Panc1 (cell line): ENCODE measurements around the gene C17orf50.

Experiments
- POLR2AphosphoS5 ChIP-seq: IDR thresholded peaks from 2 replicates; pipeline ENCODE4 v1.6.1; 2012; ENCODE audit warnings: mild to moderate bottlenecking, low read depth, low read length, moderate library complexity
- SIN3A ChIP-seq: IDR thresholded peaks from 2 replicates; pipeline ENCODE4 v1.6.1; 2012; ENCODE audit warnings: low read depth, mild to moderate bottlenecking, low read length, moderate library complexity, borderline replicate concordance; ENCODE audit not compliant: insufficient read depth
- TCF7L2 ChIP-seq: IDR thresholded peaks from 2 replicates; pipeline ENCODE4 v1.6.1; 2011; ENCODE audit warnings: mild to moderate bottlenecking, low read depth, low read length, inconsistent platforms
- TF ChIP-seq, protein P1 (sequence below): fragments of 450-650 bp; IDR thresholded peaks from 2 replicates; pipeline ENCODE4 v1.5.1; 2017; ENCODE audit warnings: mild to moderate bottlenecking
- TF ChIP-seq, protein P2 (sequence below), 2 experiments: IDR thresholded peaks; 2 replicates each; pipeline ENCODE4 v1.6.1; 2011 to 2012; ENCODE audit warnings: low read depth in 2 of 2, control low read depth in 1 of 2, low read length in 1 of 2, mild to moderate bottlenecking in 1 of 2, moderate library complexity in 1 of 2; ENCODE audit not compliant: insufficient read depth in 1 of 2

DNA sequence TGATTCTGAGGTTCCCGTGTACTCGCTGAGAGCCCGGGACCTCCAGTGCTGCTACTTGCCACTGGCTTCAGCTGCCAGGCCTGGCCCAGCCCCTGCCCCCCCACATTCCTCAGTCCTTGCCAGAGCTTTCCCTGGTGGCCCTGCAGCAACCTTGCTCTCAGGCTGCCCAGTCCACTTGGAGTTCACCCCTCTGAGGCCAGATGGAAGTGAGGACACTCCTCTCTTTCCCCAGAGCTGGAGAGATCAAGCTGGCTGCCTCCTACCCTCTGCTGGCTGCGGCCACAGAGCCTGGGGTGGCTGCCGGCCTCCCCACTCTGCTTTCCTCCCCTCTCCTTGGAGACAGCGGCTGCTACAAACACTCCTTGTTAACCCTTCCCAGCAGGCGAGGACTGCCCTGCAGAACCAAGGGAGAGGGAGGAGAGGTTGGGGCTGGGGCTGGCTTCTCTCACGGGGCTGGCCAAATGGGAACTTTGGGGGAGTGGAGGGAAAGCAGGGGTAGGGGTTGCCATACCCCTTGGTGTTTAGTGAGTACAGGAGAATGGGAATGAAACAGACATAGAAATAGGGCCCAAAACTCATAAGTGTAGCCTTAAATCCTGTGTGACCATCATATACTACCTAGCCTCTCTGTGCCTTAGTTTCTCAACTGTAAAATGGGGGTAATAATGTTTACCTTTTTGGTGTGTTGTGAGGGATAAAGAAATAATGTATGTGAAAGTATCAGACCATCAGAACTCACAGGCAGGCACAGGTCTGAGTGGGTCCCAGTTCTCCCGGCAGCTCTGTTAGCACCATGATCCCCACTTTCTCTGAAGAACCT lies 7.5 kb upstream of the C17orf50 start, which contains the start of gene GAS2L2:
- TF ChIP-seq POLR2AphosphoS5 (no peak), SIN3A (no peak), TCF7L2 (no peak)
- TF ChIP-seq, protein P1, sequence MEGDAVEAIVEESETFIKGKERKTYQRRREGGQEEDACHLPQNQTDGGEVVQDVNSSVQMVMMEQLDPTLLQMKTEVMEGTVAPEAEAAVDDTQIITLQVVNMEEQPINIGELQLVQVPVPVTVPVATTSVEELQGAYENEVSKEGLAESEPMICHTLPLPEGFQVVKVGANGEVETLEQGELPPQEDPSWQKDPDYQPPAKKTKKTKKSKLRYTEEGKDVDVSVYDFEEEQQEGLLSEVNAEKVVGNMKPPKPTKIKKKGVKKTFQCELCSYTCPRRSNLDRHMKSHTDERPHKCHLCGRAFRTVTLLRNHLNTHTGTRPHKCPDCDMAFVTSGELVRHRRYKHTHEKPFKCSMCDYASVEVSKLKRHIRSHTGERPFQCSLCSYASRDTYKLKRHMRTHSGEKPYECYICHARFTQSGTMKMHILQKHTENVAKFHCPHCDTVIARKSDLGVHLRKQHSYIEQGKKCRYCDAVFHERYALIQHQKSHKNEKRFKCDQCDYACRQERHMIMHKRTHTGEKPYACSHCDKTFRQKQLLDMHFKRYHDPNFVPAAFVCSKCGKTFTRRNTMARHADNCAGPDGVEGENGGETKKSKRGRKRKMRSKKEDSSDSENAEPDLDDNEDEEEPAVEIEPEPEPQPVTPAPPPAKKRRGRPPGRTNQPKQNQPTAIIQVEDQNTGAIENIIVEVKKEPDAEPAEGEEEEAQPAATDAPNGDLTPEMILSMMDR = no peak
- TF ChIP-seq, protein P2, sequence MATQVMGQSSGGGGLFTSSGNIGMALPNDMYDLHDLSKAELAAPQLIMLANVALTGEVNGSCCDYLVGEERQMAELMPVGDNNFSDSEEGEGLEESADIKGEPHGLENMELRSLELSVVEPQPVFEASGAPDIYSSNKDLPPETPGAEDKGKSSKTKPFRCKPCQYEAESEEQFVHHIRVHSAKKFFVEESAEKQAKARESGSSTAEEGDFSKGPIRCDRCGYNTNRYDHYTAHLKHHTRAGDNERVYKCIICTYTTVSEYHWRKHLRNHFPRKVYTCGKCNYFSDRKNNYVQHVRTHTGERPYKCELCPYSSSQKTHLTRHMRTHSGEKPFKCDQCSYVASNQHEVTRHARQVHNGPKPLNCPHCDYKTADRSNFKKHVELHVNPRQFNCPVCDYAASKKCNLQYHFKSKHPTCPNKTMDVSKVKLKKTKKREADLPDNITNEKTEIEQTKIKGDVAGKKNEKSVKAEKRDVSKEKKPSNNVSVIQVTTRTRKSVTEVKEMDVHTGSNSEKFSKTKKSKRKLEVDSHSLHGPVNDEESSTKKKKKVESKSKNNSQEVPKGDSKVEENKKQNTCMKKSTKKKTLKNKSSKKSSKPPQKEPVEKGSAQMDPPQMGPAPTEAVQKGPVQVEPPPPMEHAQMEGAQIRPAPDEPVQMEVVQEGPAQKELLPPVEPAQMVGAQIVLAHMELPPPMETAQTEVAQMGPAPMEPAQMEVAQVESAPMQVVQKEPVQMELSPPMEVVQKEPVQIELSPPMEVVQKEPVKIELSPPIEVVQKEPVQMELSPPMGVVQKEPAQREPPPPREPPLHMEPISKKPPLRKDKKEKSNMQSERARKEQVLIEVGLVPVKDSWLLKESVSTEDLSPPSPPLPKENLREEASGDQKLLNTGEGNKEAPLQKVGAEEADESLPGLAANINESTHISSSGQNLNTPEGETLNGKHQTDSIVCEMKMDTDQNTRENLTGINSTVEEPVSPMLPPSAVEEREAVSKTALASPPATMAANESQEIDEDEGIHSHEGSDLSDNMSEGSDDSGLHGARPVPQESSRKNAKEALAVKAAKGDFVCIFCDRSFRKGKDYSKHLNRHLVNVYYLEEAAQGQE (IDR thresholded peaks at IDR 0.05; ENCODE audit: insufficient read depth in 1 of 2, low read depth in 2 of 2, low read length in 1 of 2) = no peak
